Parietal lobe (tissue), 1 donor: ENCODE data around the gene CLN3. TPM values are rescaled to one million over a fixed set of nuclear protein-coding genes. Genes with fewer than 3 reads are reported as not detected.

Experiments used
- total RNA-seq: library from RNA; depleted of rRNA; stranded (reverse); fragments of >200 nt; gene quantifications from one replicate; pipeline ENCODE4 v1.2.3, GENCODE V29; 2014

Gene CLN3
- 24.7 TPM for total RNA-seq

DNA sequence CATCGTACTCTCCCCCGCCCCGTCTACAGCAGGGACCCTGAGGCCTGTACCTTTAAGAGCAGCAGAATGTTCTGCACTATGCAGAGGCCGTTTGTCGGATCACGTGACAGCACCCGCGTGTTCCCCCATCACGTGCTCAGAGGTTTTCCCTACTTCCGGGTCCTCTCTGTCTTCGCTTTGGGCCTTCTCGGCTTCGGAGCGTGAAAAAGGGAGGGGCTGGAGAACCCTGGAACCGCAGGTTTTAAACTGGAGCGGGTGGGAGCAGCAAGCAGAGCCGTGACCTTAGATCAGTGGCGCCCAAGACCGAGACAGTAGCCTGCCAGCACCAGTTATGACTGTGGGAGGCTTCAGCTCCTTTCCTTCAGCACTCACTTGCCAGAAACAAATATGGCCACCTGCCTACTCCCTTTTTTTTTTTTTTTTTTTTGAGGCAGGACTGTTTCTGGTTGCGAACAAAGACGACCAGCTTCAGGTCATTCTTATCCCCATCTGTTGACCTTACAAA is at the start of gene CLN3:
TSS of gene CLN3 (minus strand) at position 105 of the 505 bp plus-strand sequence. CDS start 315 bp downstream, outside the sequence.

DNA sequence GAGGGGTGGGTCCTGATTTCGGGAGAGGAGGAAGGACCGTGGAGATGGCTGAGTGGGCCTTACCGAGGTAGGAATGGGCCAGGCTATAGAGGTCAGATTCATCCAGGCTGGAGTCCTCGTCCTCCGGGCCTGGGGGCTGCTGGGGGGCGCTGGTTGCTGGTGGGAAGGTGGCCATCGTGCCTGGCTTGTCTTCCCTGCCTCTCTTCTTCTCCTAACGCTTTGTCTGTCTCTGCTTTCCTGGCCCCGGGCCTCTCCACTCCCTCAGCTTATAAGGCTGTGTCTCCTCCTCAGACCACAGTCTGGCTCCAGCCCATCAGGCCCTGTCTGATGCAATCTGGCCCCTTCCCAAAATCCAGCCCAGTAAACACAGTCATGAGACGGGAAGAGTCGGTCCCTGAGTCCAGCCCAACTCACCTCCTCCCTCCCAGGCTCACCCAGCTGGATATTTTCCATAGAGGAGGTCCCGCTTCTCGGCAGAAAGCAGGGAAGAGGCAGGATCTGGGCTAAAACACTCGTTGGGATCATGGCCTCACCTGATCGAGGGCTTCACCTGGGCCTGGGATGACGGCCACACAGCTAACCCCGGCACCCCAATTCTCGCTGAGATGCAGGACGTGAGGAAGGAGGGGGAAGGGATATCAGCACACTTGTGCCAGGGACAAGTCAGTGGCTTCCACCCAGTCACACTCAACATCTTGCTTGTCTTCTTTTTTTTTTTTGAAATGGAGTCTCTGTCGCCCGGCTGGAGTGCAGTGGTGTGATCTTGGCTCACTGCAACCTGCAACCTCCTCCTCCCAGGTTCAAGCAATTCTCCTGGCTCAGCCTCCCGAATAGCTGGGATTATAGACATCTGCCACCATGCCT is 47.1 kb upstream of the CLN3 start, which contains the start of gene NUPR1:
TSS of gene NUPR1 (minus strand) at position 242 of the 864 bp plus-strand sequence. CDS start at position 175, 67 bp downstream.

DNA sequence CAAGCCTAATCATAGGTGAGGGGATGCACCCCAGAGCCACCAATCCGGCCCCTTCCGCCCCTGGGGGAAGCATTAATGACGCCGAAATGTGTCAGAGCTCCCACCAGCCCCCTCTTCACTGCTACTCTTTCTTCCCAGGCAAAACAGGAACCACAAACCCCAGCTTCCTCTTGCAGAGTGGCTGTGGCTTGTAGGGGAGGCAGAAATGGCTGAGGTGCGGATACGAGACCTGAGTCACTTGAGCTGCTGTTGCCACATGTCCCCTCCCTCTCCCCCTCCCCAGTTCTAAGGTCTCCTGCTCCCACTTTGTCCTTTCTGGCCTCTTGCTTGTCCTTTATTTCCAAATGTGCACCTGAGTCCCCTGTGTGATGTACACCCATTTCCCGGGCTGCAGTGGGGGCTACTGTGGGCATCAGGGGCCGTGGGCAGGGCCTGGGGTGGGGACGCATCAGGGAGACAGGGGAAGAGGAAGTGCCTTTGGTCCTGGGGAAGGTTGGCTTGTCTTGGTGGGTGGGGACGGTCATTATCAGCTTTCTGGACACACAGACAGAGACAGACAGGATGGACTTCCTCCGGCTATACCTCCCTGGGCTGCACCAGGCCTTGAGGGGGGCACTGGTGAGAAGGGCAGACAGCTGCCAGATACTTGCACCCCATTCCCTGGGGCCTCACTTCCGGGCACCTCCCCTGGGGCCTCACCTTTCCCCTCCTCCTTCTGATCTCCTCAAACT is 2.4 kb upstream of the CLN3 start, which contains the start of gene APOBR:
TSS of gene APOBR (plus strand) at position 523 of the 731 bp plus-strand sequence. CDS start at position 562, 39 bp downstream.

Other genes starting within 250 kb of the CLN3 start
- gene SBK1, start 199.5 kb downstream of the CLN3 start, total RNA-seq: 39.8 TPM
- 8.5 TPM for gene NPIPB6, start 128.6 kb downstream of the CLN3 start, total RNA-seq
- 116 TPM for gene EIF3CL, start 88.2 kb downstream of the CLN3 start, total RNA-seq
- not detected for gene NPIPB7, start 19.7 kb downstream of the CLN3 start, total RNA-seq
- 0.31 TPM for gene APOBR, start 2.6 kb upstream of the CLN3 start, total RNA-seq
- not detected for gene IL27, start 14.8 kb upstream of the CLN3 start, total RNA-seq
- 0.31 TPM for gene NUPR1, start 46.9 kb upstream of the CLN3 start, total RNA-seq
- gene SGF29, start 61.8 kb upstream of the CLN3 start, total RNA-seq: 21.3 TPM
- gene SULT1A2, start 105.0 kb upstream of the CLN3 start, total RNA-seq: 1.6 TPM
- gene SULT1A1, start 118.0 kb upstream of the CLN3 start, total RNA-seq: 9.7 TPM
- not detected for gene NPIPB8, start 146.0 kb upstream of the CLN3 start, total RNA-seq
- gene EIF3C, start 219.4 kb upstream of the CLN3 start, total RNA-seq: 171 TPM